T-cell (primary cell): Measurements from ENCODE around the gene AGAP3. TPM values are rescaled to one million over a fixed set of nuclear protein-coding genes. Genes with fewer than 3 reads are reported as not detected.

ENCODE experiments used
- ATAC-seq, 4 experiments: fragments of 200-7000 bp in 3 of 4; fragments of 150-1000 bp in 1 of 4; cut with Tn5 transposase; replicated peaks in 1 of 4; 1 replicate in 3 of 4; 2 replicates in 1 of 4; pipeline ENCODE4 v1.10.0; 2021; ENCODE audit warnings: moderate library complexity in 3 of 4, mild to moderate bottlenecking in 2 of 4, moderate number of reproducible peaks in 1 of 4
- CTCF ChIA-PET, 2 donors: fragments of 300-600 bp; sonication (Branson Sonifier 250); formaldehyde crosslinking; loops; one replicate each; lab custom pipeline; 2022; ENCODE audit warnings: antibody characterized with exemption in 2 of 2; lab: Charles Lee
- POLR2A ChIA-PET, 2 donors: fragments of 300-600 bp; sonication (Branson Sonifier 250); formaldehyde crosslinking; loops; one replicate each; lab custom pipeline; 2022; ENCODE audit warnings: antibody characterized with exemption in 2 of 2; lab: Charles Lee
- DNase-seq, 35 experiments: peaks; one replicate each; pipeline versions ENCODE4 v3.0.0 to v3.0.0-alpha.2; 2013 to 2023
- H3K27ac ChIP-seq: one replicate; pipeline ENCODE4 v1.5.1; 2013; ENCODE audit warnings: low read length
- H3K27me3 ChIP-seq, 2 experiments: replicated peaks in 1 of 2; 1 replicate in 1 of 2; 2 replicates in 1 of 2; pipeline versions ENCODE4 v1.6.1 to v1.7.0; 2013; ENCODE audit warnings: low read length in 1 of 2, mixed read lengths in 1 of 2; ENCODE audit not compliant: control insufficient read depth in 2 of 2, insufficient read depth in 2 of 2; ENCODE audit errors: extremely low read depth in 1 of 2
- H3K36me3 ChIP-seq, 2 donors: 1 replicate in 1 of 2; 2 replicates in 1 of 2; pipeline versions ENCODE4 v1.6.1 to v1.7.0; 2013; ENCODE audit warnings: low read length in 1 of 2; ENCODE audit not compliant: control insufficient read depth in 2 of 2, insufficient read depth in 1 of 2; ENCODE audit errors: extremely low read depth in 1 of 2
- H3K4me1 ChIP-seq, 2 experiments: 1 replicate in 1 of 2; 2 replicates in 1 of 2; pipeline versions ENCODE4 v1.6.1 to v1.7.0; 2013; ENCODE audit warnings: low read length in 2 of 2, mixed read lengths in 1 of 2; ENCODE audit not compliant: insufficient read depth in 2 of 2, control insufficient read depth in 1 of 2; ENCODE audit errors: extremely low read depth in 1 of 2
- H3K4me3 ChIP-seq, 2 donors: 1 replicate in 1 of 2; 2 replicates in 1 of 2; pipeline versions ENCODE4 v1.5.1 to v1.7.0; 2013; ENCODE audit warnings: mild to moderate bottlenecking in 2 of 2, low read length in 1 of 2, moderate library complexity in 1 of 2; ENCODE audit not compliant: control insufficient read depth in 1 of 2; ENCODE audit errors: extremely low read depth in 1 of 2
- H3K9me3 ChIP-seq: 2 replicates; pipeline ENCODE4 v1.7.0; 2013
- H3K27ac Mint-ChIP-seq, 2 donors: one replicate each; pipeline ENCODE4 v1.8.0; 2020 to 2021; ENCODE audit warnings: mild to moderate bottlenecking in 2 of 2, mixed read lengths in 2 of 2
- H3K27me3 Mint-ChIP-seq, 2 donors: one replicate each; pipeline ENCODE4 v1.8.0; 2021 to 2022; ENCODE audit warnings: mixed read lengths in 2 of 2
- H3K36me3 Mint-ChIP-seq: one replicate; pipeline ENCODE4 v1.8.0; 2021; ENCODE audit warnings: mixed read lengths
- H3K4me1 Mint-ChIP-seq, 3 donors: one replicate each; pipeline ENCODE4 v1.8.0; 2020 to 2022; ENCODE audit warnings: mixed read lengths in 3 of 3, mild to moderate bottlenecking in 1 of 3
- H3K4me3 Mint-ChIP-seq, 3 donors: one replicate each; pipeline ENCODE4 v1.8.0; 2020 to 2022; ENCODE audit warnings: mild to moderate bottlenecking in 3 of 3, mixed read lengths in 3 of 3, moderate library complexity in 3 of 3
- H3K9me3 Mint-ChIP-seq, 3 donors: one replicate each; pipeline ENCODE4 v1.8.0; 2020 to 2022; ENCODE audit warnings: mixed read lengths in 3 of 3
- WGBS: methylation state at CpG from one replicate; pipeline ENCODE4 v1.1.5; 2013; ENCODE audit warnings: missing lambda C conversion rate; ENCODE audit not compliant: insufficient coverage; 5-methylcytosine and 5-hydroxymethylcytosine counted together
- total RNA-seq, 35 experiments: library from RNA in 6 of 35; stranded (reverse) in 6 of 35; fragments of 120-200 nt in 1 of 35; gene quantifications; one replicate each; pipeline versions ENCODE4 v1.2.1 to v1.2.4 and lab custom pipeline; 2013 to 2026

AGAP3 gene
- total RNA-seq, 5 donors from 2014 or later (not counting 1 experiment from before 2014, with no cell fraction given), result 28.2 to 67.3 (median 50.9) TPM

- peaks cover 37% of the 10 kb centered on the region for H3K36me3 Mint-ChIP-seq
- ChIA-PET POLR2A (no interaction called here), CTCF (no interaction called here)
These were observed 33.6 kb downstream of the AGAP3 start for GRCh38 chr7:151119902-151120301.

DNA sequence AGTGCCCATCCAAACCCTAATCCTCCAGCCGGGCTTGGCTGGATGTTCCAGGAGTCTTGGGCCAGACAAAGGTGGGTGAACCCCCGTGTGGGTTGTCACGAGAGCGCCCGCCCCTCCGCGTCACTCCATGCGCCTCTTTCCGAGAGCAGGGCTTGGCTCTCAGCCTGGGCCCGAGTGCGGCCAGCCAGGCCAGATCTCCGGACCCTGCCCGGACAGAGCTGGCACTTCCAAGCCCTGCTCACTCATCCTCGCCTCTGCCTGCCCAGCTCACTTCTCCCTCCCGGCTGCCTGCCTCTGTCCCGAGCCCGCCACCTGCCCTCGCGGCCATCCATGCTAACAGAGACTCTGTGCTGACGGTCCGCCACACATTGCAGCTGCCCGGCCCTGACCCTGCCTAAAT is 34.6 kb downstream of the AGAP3 start:
- Mint-ChIP-seq H3K4me3 (no peak overlapping the region), H3K27ac (no peak overlapping the region), H3K27me3 (no peaks in the 10 kb centered on the region), H3K9me3 (no peaks in the 10 kb centered on the region), H3K36me3 (peaks cover 37% of the 10 kb centered on the region), H3K4me1 (peaks cover 22 to 26% (median 26%) of the 10 kb centered on the region in 3 donors)
- Histone ChIP-seq H3K9me3 (no peaks in the 10 kb centered on the region), H3K27me3 (peaks cover 3 to 7% of the 10 kb centered on the region in 2 experiments), H3K36me3 (peaks cover 0 to 5% of the 10 kb centered on the region in 2 donors), H3K27ac (no peak overlapping the region), H3K4me3 (no peak overlapping the region), H3K4me1 (peaks cover 2 to 35% of the 10 kb centered on the region in 2 experiments)
- DNase-seq (no peak), ATAC-seq (no peak)
- 93% methylated on average over 20 of the region's 22 CpGs for WGBS
- POLR2A ChIA-PET, result no interaction called here
- CTCF ChIA-PET, result interaction anchor here in 1 of 2 donors (0.5 kb wide), 1 partner anchor 15 kb away, joined by 5 read pairs; no protein-coding TSS in a partner anchor

More at GRCh38 chr7:151119902-151120301, 33.6 kb downstream of the AGAP3 start:
- Histone ChIP-seq H3K27me3 (peaks cover 3 to 10% of the 10 kb centered on the region in 2 experiments), H3K27ac (no peak overlapping the region), H3K9me3 (no peaks in the 10 kb centered on the region), H3K36me3 (peaks cover 0 to 5% of the 10 kb centered on the region in 2 donors), H3K4me1 (peaks cover 2 to 40% of the 10 kb centered on the region in 2 experiments), H3K4me3 (no peak overlapping the region)
- Mint-ChIP-seq H3K27ac (no peak overlapping the region), H3K4me1 (peaks cover 23 to 28% (median 26%) of the 10 kb centered on the region in 3 donors), H3K4me3 (no peak overlapping the region), H3K9me3 (no peaks in the 10 kb centered on the region), H3K27me3 (no peaks in the 10 kb centered on the region)
- DNase-seq (no peak), ATAC-seq (no peak)
- WGBS, result 93% methylated on average over 25 of the region's 27 CpGs

- no peak overlapping the region for H3K27ac ChIP-seq
- Mint-ChIP-seq H3K27ac (no peak overlapping the region), H3K4me1 (peaks cover 20 to 26% (median 23%) of the 10 kb centered on the region in 3 donors), H3K27me3 (no peaks in the 10 kb centered on the region), H3K9me3 (no peaks in the 10 kb centered on the region), H3K4me3 (no peak overlapping the region), H3K36me3 (peaks cover 37% of the 10 kb centered on the region)
- CTCF ChIA-PET, result no interaction called here
- ATAC-seq (no peak), DNase-seq (no peak)
- POLR2A ChIA-PET, result no interaction called here
- no peak overlapping the region for H3K4me3 ChIP-seq
- WGBS, result 79% methylated on average over 28 of the region's 30 CpGs
- no peaks in the 10 kb centered on the region for H3K9me3 ChIP-seq
- H3K4me1 ChIP-seq, result peaks cover 2 to 29% of the 10 kb centered on the region in 2 experiments
- H3K27me3 ChIP-seq, result peaks cover under 1 to 3% of the 10 kb centered on the region in 2 experiments
- peaks cover 0 to 5% of the 10 kb centered on the region in 2 donors for H3K36me3 ChIP-seq
These were observed 35.3 kb downstream of the AGAP3 start for GRCh38 chr7:151121380-151122170.

GRCh38 chr7:151122276-151122675 is 36.0 kb downstream of the AGAP3 start:
- ChIA-PET CTCF (no interaction called here), POLR2A (no interaction called here)
- Mint-ChIP-seq H3K4me3 (no peak overlapping the region), H3K27ac (no peak overlapping the region), H3K27me3 (no peaks in the 10 kb centered on the region), H3K9me3 (no peaks in the 10 kb centered on the region), H3K36me3 (peaks cover 37% of the 10 kb centered on the region), H3K4me1 (peaks cover 18 to 23% (median 18%) of the 10 kb centered on the region in 3 donors)
- H3K9me3 ChIP-seq, result no peaks in the 10 kb centered on the region
- H3K36me3 ChIP-seq, result peaks cover 0 to 5% of the 10 kb centered on the region in 2 donors
- peaks cover 2 to 22% of the 10 kb centered on the region in 2 experiments for H3K4me1 ChIP-seq
- H3K27ac ChIP-seq, result no peak overlapping the region
- ATAC-seq (no peak), DNase-seq (no peak)
- 94% methylated on average over 18 of the region's 24 CpGs for WGBS
- H3K27me3 ChIP-seq, result peaks cover 0 to 3% of the 10 kb centered on the region in 2 experiments
- H3K4me3 ChIP-seq, result no peak overlapping the region

GRCh38 chr7:151122796-151123157 is 36.5 kb downstream of the AGAP3 start:
- Histone ChIP-seq H3K36me3 (peaks cover 0 to 5% of the 10 kb centered on the region in 2 donors), H3K4me1 (peaks cover 2 to 17% of the 10 kb centered on the region in 2 experiments), H3K9me3 (no peaks in the 10 kb centered on the region), H3K27me3 (peaks cover 0 to 3% of the 10 kb centered on the region in 2 experiments), H3K27ac (no peak overlapping the region), H3K4me3 (no peak overlapping the region)
- DNase-seq (no peak), ATAC-seq (no peak)
- CTCF ChIA-PET, result interaction anchor here in 1 of 2 donors (2.0 kb wide), 1 partner anchor 121 kb away, joined by 17 read pairs; no protein-coding TSS in a partner anchor
- H3K27me3 Mint-ChIP-seq, result no peaks in the 10 kb centered on the region
- peaks cover 37% of the 10 kb centered on the region for H3K36me3 Mint-ChIP-seq
- H3K4me3 Mint-ChIP-seq, result no peak overlapping the region
- POLR2A ChIA-PET, result no interaction called here
- H3K9me3 Mint-ChIP-seq, result no peaks in the 10 kb centered on the region
- H3K27ac Mint-ChIP-seq, result no peak overlapping the region
- WGBS, result 92% methylated on average over 14 of the region's 29 CpGs
- peaks cover 13 to 21% (median 14%) of the 10 kb centered on the region in 3 donors for H3K4me1 Mint-ChIP-seq

- ChIA-PET POLR2A (interaction anchor here in 1 of 2 donors (0.6 kb wide), 1 partner anchor 105 kb away, joined by 4 read pairs; no protein-coding TSS in a partner anchor), CTCF (interaction anchor here in 1 of 2 donors (0.6 to 2.0 kb wide), 7 partner anchors 11 to 192 kb away, joined by 3 to 17 read pairs (median 4); no protein-coding TSS in a partner anchor)
- H3K27ac Mint-ChIP-seq, result no peak overlapping the region
- H3K36me3 Mint-ChIP-seq, result peaks cover 37% of the 10 kb centered on the region
- Histone ChIP-seq H3K4me1 (peaks cover 2 to 11% of the 10 kb centered on the region in 2 experiments), H3K9me3 (no peaks in the 10 kb centered on the region), H3K27ac (no peak overlapping the region), H3K27me3 (peaks cover 0 to 3% of the 10 kb centered on the region in 2 experiments), H3K36me3 (peaks cover 0 to 7% of the 10 kb centered on the region in 2 donors), H3K4me3 (no peak overlapping the region)
- no peaks in the 10 kb centered on the region for H3K9me3 Mint-ChIP-seq
- H3K4me1 Mint-ChIP-seq, result peaks cover 10 to 21% (median 11%) of the 10 kb centered on the region in 3 donors
- no peaks in the 10 kb centered on the region for H3K27me3 Mint-ChIP-seq
- ATAC-seq (no peak), DNase-seq (no peak)
- no peak overlapping the region for H3K4me3 Mint-ChIP-seq
- 90% methylated on average over 36 of the region's 50 CpGs for WGBS
These were observed 37.0 kb downstream of the AGAP3 start for GRCh38 chr7:151123158-151123821.
